ENCODE results near the gene CPEB3. TPM values are rescaled to one million over a fixed set of nuclear protein-coding genes. Genes with fewer than 3 reads are reported as not detected.

Gene CPEB3
- total RNA-seq, 1 donor, result 0.99 TPM

GRCh38 chr10:92091965-92092364, 198.9 kb downstream of the CPEB3 start:
- no peak for DNase-seq (ENCODE audit: low read depth)
- TF ChIP-seq, protein P1, sequence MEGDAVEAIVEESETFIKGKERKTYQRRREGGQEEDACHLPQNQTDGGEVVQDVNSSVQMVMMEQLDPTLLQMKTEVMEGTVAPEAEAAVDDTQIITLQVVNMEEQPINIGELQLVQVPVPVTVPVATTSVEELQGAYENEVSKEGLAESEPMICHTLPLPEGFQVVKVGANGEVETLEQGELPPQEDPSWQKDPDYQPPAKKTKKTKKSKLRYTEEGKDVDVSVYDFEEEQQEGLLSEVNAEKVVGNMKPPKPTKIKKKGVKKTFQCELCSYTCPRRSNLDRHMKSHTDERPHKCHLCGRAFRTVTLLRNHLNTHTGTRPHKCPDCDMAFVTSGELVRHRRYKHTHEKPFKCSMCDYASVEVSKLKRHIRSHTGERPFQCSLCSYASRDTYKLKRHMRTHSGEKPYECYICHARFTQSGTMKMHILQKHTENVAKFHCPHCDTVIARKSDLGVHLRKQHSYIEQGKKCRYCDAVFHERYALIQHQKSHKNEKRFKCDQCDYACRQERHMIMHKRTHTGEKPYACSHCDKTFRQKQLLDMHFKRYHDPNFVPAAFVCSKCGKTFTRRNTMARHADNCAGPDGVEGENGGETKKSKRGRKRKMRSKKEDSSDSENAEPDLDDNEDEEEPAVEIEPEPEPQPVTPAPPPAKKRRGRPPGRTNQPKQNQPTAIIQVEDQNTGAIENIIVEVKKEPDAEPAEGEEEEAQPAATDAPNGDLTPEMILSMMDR (IDR thresholded peaks at IDR 0.05; ENCODE audit: insufficient read depth, low read length), result no peak
- no peak overlapping the region for H3K4me3 ChIP-seq (ENCODE audit: low read depth, low read length)

GRCh38 chr10:92087750-92088395, 203.0 kb downstream of the CPEB3 start:
- TF ChIP-seq, protein P1 (IDR thresholded peaks at IDR 0.05; ENCODE audit: insufficient read depth, low read length), result peak; percentile 79
- H3K4me3 ChIP-seq (ENCODE audit: low read depth, low read length), result no peak overlapping the region

GRCh38 chr10:92082583-92083280, 208.1 kb downstream of the CPEB3 start:
- TF ChIP-seq, protein P1 (IDR thresholded peaks at IDR 0.05; ENCODE audit: insufficient read depth, low read length), result no peak
- DNase-seq (ENCODE audit: low read depth), result no peak
- H3K4me3 ChIP-seq (ENCODE audit: low read depth, low read length), result no peak overlapping the region

More at GRCh38 chr10:92087750-92088395, 203.0 kb downstream of the CPEB3 start:
- peak; percentile 89 for DNase-seq (ENCODE audit: low read depth)

DNA sequence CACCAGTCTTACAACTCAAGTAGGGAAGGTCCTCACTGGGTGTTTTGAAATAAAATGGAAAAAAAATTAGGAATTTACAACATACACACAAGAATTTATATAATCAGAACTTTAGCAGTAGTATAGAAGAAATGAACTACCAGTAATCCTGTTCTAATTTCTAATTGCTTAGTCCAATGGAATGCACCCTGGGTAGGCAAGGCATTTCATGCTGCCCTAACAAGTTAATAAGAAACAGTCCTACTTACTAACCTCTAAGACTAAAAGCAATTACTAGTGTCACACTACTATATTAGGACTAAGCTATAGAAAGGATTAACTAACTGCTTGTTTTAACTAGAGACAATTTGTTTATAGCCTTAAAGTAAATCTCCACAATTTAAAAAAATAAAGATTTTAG, 209.2 kb downstream of the CPEB3 start:
- TF ChIP-seq, protein P1 (IDR thresholded peaks at IDR 0.05; ENCODE audit: insufficient read depth, low read length), result no peak
- DNase-seq (ENCODE audit: low read depth), result no peak

DNA sequence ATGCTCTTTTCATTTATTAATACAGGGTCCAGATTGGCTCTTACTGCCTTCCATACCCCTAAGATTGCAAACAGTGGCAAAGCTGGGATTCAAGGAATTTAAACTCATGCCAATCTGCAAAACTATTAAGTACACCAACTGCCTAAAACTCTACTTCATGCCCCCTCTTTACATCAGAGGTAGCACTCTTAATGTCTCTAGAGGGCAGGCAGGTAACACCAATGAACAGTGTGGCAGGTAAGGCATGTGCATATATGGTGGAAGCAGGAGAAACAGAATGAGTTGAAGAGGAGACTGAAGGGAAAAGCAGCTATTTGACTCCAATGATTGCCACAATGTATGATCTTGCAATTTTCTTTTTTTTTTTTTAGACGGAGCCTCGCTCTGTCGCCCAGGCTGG, 210.6 kb downstream of the CPEB3 start:
- no peak overlapping the region for H3K4me3 ChIP-seq (ENCODE audit: low read depth, low read length)
- TF ChIP-seq, protein P1 (IDR thresholded peaks at IDR 0.05; ENCODE audit: insufficient read depth, low read length), result no peak
- no peak for DNase-seq (ENCODE audit: low read depth)

More for the DNA sequence above, 209.2 kb downstream of the CPEB3 start:
- no peak overlapping the region for H3K4me3 ChIP-seq (ENCODE audit: low read depth, low read length)

DNA sequence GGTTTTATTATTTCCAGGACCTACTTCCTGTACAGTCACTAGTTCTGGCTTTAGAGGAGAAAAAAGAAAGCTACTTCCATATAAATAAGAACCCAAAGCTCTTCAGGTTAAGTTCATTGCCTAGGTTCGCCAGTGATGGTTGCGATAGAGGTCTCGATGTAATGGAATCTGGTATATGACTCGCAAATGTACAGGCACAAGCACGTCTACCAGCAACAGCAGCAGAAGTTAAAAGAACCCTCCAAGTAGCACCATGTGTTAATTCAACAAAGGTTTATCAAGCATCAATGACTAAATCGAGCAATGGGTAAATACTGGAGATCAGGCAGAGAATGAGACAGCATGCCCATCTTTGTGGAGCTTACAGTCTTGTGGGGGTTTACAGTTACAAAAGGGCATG, 211.9 kb downstream of the CPEB3 start:
- H3K4me3 ChIP-seq (ENCODE audit: low read depth, low read length), result no peak overlapping the region
- DNase-seq (ENCODE audit: low read depth), result no peak
- TF ChIP-seq, protein P1 (IDR thresholded peaks at IDR 0.05; ENCODE audit: insufficient read depth, low read length), result no peak
